B cell (primary cell): ENCODE results near the gene C8A.

Experiments used
- CTCF ChIP-seq: fragments of 200-600 bp; IDR thresholded peaks from one replicate; pipeline ENCODE4 v1.8.0; 2022; ENCODE audit warnings: antibody characterized with exemption, mild to moderate bottlenecking
- EZH2 ChIP-seq: IDR thresholded peaks from 2 replicates; pipeline ENCODE4 v1.6.1; 2012; ENCODE audit warnings: borderline replicate concordance, low read depth, mild to moderate bottlenecking, moderate library complexity, low read length; ENCODE audit not compliant: insufficient read depth, poor library complexity, severe bottlenecking

GRCh38 chr1:56844545-56845136 is 10.0 kb upstream of the C8A start:
- TF ChIP-seq CTCF (no peak), EZH2 (no peak)
